BLaER1 treated with 17β-estradiol and CSF1 and Interleukin-3, amounts not matched to agents 10 nM and 100 nM (cell line): ENCODE results near the gene ADAMTS15.

ENCODE experiments used
- H3K27ac ChIP-seq, 11 experiments: shearing (Covaris generic); formaldehyde crosslinking; 2 replicates each; pipeline ENCODE4 v1.8.1; 2022
- H3K27me3 ChIP-seq, 11 experiments: shearing (Covaris generic); formaldehyde crosslinking; 2 replicates each; pipeline ENCODE4 v1.8.1; 2022
- H3K36me3 ChIP-seq, 11 experiments: shearing (Covaris generic); formaldehyde crosslinking; 2 replicates each; pipeline ENCODE4 v1.8.1; 2022
- H3K4me1 ChIP-seq, 10 experiments: shearing (Covaris generic); formaldehyde crosslinking; 2 replicates each; pipeline ENCODE4 v1.8.1; 2022
- H3K4me2 ChIP-seq, 11 experiments: shearing (Covaris generic); formaldehyde crosslinking; 2 replicates each; pipeline ENCODE4 v1.8.1; 2022
- H3K4me3 ChIP-seq, 10 experiments: shearing (Covaris generic); formaldehyde crosslinking; 2 replicates each; pipeline ENCODE4 v1.8.1; 2022
- H3K9ac ChIP-seq, 11 experiments: shearing (Covaris generic); formaldehyde crosslinking; 2 replicates each; pipeline ENCODE4 v1.8.1; 2022
- H3K9me3 ChIP-seq, 11 experiments: shearing (Covaris generic); formaldehyde crosslinking; replicated peaks in 1 of 11; 2 replicates each; pipeline ENCODE4 v1.8.1; 2022
- H4K20me1 ChIP-seq, 11 experiments: shearing (Covaris generic); formaldehyde crosslinking; 2 replicates each; pipeline ENCODE4 v1.8.1; 2022
- Cebpa-rat ChIP-seq, 11 experiments: shearing (Covaris generic); IDR thresholded peaks; 2 replicates each; pipeline ENCODE4 v1.8.1; 2022

ADAMTS15 gene

DNA sequence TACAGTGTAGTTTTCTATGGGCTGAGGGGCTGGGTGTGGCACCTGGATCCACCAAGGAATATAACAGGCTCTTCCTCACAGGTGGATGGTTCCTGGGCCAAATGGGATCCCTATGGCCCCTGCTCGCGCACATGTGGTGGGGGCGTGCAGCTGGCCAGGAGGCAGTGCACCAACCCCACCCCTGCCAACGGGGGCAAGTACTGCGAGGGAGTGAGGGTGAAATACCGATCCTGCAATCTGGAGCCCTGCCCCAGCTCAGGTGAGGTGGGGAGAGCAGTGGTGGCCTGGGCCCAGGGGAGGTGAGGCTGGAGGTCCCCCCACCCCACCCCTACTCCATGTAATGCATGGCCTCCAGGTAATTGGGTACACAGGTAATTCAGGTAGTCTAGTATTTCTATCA is 20.7 kb downstream of the ADAMTS15 start:
- no peak overlapping the region for H3K9ac ChIP-seq
- H3K36me3 ChIP-seq, result no peaks in the 10 kb centered on the region
- peaks cover 0 to 10% (median 1%) of the 10 kb centered on the region in 10 experiments; a peak in 7 of 20 replicates for H3K4me1 ChIP-seq
- H3K4me2 ChIP-seq, result no peak overlapping the region
- H3K4me3 ChIP-seq, result no peak overlapping the region
- H4K20me1 ChIP-seq, result no peaks in the 10 kb centered on the region
- no peaks in the 10 kb centered on the region for H3K9me3 ChIP-seq
- H3K27ac ChIP-seq, result no peak overlapping the region
- no peak for TF ChIP-seq Cebpa-rat (IDR thresholded peaks at IDR 0.05)
- no peaks in the 10 kb centered on the region for H3K27me3 ChIP-seq

DNA sequence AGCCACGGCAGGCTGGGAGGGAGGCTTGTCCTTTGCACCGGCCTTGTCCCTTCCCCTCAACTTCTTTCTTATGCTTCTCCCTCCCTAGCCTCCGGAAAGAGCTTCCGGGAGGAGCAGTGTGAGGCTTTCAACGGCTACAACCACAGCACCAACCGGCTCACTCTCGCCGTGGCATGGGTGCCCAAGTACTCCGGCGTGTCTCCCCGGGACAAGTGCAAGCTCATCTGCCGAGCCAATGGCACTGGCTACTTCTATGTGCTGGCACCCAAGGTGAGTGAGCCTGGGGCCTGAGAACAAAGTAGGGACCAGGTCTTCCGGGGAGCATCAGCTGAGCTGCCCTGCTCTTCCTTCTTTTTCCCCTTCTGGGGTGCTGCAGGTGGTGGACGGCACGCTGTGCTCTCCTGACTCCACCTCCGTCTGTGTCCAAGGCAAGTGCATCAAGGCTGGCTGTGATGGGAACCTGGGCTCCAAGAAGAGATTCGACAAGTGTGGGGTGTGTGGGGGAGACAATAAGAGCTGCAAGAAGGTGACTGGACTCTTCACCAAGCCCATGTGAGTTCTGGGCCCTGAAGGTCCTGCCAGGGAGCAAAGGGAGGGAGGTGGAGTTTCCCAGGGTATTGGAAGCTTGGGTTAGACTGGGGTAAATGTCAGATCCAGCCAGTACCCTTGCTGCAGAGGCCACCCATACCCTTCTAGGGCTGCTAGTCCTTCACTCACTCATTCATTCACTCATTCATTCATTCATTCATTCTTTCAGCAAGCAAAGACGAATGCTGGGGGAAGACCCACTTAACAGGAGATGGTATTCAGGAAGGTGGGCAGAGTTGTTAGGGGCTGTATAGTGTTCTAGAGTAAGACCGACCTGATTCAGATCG is 22.6 kb downstream of the ADAMTS15 start:
- Histone ChIP-seq H3K9me3 (no peaks in the 10 kb centered on the region), H3K4me1 (no peaks in the 10 kb centered on the region), H4K20me1 (no peaks in the 10 kb centered on the region), H3K36me3 (no peaks in the 10 kb centered on the region), H3K9ac (no peak overlapping the region), H3K27ac (no peak overlapping the region), H3K4me2 (no peak overlapping the region), H3K4me3 (no peak overlapping the region), H3K27me3 (no peaks in the 10 kb centered on the region)
- no peak for TF ChIP-seq Cebpa-rat (IDR thresholded peaks at IDR 0.05)

- no peaks in the 10 kb centered on the region for H3K36me3 ChIP-seq
- no peaks in the 10 kb centered on the region for H3K9me3 ChIP-seq
- no peaks in the 10 kb centered on the region for H4K20me1 ChIP-seq
- H3K27me3 ChIP-seq, result no peaks in the 10 kb centered on the region
- no peak overlapping the region for H3K27ac ChIP-seq
- TF ChIP-seq Cebpa-rat (IDR thresholded peaks at IDR 0.05), result no peak
- H3K4me2 ChIP-seq, result no peak overlapping the region
- H3K4me1 ChIP-seq, result peaks cover 0 to 4% (median 1%) of the 10 kb centered on the region in 10 experiments; a peak in 7 of 20 replicates
- H3K4me3 ChIP-seq, result no peak overlapping the region
- no peak overlapping the region for H3K9ac ChIP-seq
Observed at GRCh38 chr11:130471731-130472433, 23.4 kb downstream of the ADAMTS15 start.

DNA sequence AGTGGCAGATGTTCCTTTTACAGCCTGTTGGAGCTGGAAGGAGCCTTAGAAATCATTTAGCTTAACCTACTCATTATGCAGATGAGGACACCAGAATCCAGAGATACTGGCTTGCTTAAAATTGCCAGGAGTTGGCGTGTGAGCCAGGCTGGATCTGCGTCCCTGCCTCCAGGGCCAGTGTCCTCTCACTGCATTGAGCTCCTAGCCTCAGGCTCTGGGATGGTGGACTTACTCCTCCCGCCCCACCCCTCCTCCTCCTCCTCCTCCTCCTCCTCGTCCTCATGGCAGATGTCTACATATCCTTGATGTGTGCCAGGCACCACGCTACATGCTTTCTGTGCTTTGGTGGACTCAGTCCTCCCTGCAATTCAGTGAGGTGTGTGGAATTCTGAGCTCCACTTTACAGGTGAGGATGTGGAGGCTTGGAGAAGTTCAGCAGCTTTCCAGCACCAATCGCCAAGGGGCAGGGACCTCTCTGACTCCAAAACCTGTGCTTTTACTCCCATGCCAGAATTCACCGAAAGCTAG is 24.1 kb downstream of the ADAMTS15 start:
- Histone ChIP-seq H3K9ac (no peak overlapping the region), H3K4me3 (no peak overlapping the region), H3K9me3 (no peaks in the 10 kb centered on the region), H3K36me3 (no peaks in the 10 kb centered on the region), H3K27ac (no peak overlapping the region), H3K4me2 (no peak overlapping the region), H3K27me3 (no peaks in the 10 kb centered on the region), H4K20me1 (no peaks in the 10 kb centered on the region), H3K4me1 (peaks cover 0 to 6% (median 5%) of the 10 kb centered on the region in 10 experiments; a peak in 11 of 20 replicates)
- no peak for TF ChIP-seq Cebpa-rat (IDR thresholded peaks at IDR 0.05)

DNA sequence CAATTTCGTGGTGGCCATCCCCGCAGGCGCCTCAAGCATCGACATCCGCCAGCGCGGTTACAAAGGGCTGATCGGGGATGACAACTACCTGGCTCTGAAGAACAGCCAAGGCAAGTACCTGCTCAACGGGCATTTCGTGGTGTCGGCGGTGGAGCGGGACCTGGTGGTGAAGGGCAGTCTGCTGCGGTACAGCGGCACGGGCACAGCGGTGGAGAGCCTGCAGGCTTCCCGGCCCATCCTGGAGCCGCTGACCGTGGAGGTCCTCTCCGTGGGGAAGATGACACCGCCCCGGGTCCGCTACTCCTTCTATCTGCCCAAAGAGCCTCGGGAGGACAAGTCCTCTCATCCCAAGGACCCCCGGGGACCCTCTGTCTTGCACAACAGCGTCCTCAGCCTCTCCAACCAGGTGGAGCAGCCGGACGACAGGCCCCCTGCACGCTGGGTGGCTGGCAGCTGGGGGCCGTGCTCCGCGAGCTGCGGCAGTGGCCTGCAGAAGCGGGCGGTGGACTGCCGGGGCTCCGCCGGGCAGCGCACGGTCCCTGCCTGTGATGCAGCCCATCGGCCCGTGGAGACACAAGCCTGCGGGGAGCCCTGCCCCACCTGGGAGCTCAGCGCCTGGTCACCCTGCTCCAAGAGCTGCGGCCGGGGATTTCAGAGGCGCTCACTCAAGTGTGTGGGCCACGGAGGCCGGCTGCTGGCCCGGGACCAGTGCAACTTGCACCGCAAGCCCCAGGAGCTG is 24.8 kb downstream of the ADAMTS15 start:
- Histone ChIP-seq H4K20me1 (no peaks in the 10 kb centered on the region), H3K4me1 (peaks cover 0 to 14% (median 8%) of the 10 kb centered on the region in 10 experiments; a peak in 13 of 20 replicates), H3K4me2 (no peak overlapping the region), H3K9me3 (no peaks in the 10 kb centered on the region), H3K9ac (no peak overlapping the region), H3K36me3 (no peaks in the 10 kb centered on the region), H3K4me3 (no peak overlapping the region), H3K27me3 (no peaks in the 10 kb centered on the region), H3K27ac (no peak overlapping the region)
- no peak for TF ChIP-seq Cebpa-rat (IDR thresholded peaks at IDR 0.05)

DNA sequence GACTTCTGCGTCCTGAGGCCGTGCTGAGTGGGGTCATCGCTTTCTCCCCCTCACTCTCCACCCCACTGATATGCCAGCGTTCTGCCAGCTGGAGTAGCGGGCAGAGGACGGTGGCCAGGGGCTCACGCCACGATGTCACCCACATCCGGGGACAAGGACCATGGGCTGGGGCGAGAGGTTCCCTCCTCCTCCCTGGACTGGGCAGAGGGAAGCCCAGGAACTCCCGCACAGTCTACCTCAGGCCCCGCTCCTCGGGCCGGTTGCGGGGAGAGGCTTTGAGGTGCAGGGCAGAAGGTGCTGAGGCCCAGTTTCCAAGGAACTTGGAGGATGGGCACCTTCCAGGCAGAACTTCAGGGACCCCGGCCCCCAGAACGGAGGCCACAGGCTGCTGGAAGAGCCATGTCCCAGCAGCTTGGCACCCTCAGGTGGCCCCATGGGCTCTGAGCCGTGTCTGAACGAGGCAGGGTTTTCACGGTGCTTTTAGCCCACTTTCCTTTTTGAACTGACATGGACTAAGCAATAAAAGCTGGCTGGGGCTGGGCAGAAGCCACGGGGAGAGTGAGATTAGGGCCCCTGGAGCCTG is 25.4 kb downstream of the ADAMTS15 start:
- no peak overlapping the region for H3K4me2 ChIP-seq
- H3K9ac ChIP-seq, result no peak overlapping the region
- H3K36me3 ChIP-seq, result no peaks in the 10 kb centered on the region
- no peak overlapping the region for H3K4me3 ChIP-seq
- no peaks in the 10 kb centered on the region for H3K9me3 ChIP-seq
- no peaks in the 10 kb centered on the region for H3K27me3 ChIP-seq
- H3K4me1 ChIP-seq, result peaks cover 0 to 19% (median 10%) of the 10 kb centered on the region in 10 experiments; a peak in 13 of 20 replicates
- no peaks in the 10 kb centered on the region for H4K20me1 ChIP-seq
- no peak for TF ChIP-seq Cebpa-rat (IDR thresholded peaks at IDR 0.05)
- no peak overlapping the region for H3K27ac ChIP-seq

DNA sequence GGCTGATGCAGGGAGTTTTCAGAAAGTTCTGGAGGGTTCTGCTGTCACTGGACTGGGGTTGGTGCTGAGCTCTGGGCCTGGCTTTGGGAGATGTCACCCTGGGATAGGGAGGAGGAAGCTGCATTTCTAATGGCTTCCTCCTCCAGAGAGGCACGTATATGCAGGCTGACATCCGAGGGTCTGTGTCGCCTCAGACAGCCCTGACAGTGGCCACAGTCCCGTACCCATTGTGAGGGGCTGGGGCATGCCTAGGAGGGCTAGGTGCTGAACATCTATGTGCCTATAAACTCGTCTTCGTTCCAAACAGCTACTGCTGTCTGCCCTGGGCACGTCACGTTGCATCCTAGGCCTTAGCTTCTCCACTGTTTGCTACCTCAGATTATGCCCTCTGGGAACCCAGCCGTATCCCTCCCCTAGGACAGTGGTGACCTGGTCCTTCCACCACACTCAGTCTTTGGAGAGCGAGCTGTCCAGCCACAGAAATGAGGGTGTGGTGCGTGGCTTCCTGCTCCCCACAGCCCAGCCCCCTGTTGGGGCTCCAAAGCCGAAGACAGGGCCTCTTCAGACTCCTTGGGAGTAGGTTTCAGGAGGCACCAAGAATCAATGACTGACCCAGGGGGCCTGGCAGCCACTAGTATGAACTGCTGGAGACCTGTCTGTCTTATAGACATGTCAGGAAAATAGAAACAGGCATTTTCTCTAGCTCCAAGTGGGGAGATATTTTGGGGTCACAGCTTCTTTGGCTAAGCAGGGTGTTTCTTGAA is 26.4 kb downstream of the ADAMTS15 start:
- Histone ChIP-seq H3K9ac (no peak overlapping the region), H3K4me3 (no peak overlapping the region), H3K27ac (no peak overlapping the region), H3K9me3 (no peaks in the 10 kb centered on the region), H3K36me3 (no peaks in the 10 kb centered on the region), H3K4me1 (peaks cover 0 to 20% (median 10%) of the 10 kb centered on the region in 10 experiments; a peak in 13 of 20 replicates), H3K4me2 (no peak overlapping the region), H3K27me3 (no peaks in the 10 kb centered on the region), H4K20me1 (no peaks in the 10 kb centered on the region)
- TF ChIP-seq Cebpa-rat (IDR thresholded peaks at IDR 0.05), result no peak

DNA sequence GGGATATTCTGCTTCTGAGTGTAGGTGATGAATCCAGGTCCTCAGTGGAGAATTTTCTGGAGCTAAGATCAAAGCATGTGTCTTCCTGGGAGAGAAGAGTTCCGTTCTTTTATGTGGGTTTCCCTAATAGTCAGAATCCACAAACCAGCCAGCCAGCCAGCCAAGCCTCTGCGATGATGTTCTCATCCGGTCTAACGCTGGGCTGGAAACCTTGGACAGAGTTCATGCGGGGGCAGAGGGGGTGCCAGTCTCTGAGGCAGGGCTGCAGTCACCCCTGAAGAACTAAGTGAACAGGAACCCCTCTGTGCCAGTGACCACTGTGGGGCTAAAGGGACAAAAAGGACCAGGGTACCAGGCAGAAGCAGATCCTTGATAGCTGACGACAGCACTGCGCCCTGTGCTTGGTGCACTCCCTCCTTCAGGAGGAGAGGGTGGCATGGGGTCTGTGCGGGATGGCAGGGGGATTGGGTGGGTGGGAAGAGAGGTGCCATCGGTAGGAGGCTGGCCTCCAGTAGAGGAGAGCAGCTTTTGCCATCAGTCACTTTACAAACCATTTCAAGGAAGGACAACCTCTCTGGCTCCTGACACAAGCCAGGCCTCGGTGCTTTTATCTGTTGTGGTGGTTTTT is 27.1 kb downstream of the ADAMTS15 start:
- Histone ChIP-seq H3K4me3 (no peak overlapping the region), H3K36me3 (no peaks in the 10 kb centered on the region), H3K9ac (no peak overlapping the region), H3K4me1 (peaks cover 0 to 27% (median 11%) of the 10 kb centered on the region in 10 experiments; a peak in 14 of 20 replicates), H3K27ac (no peak overlapping the region), H4K20me1 (no peaks in the 10 kb centered on the region), H3K9me3 (no peaks in the 10 kb centered on the region), H3K4me2 (no peak overlapping the region), H3K27me3 (no peaks in the 10 kb centered on the region)
- no peak for TF ChIP-seq Cebpa-rat (IDR thresholded peaks at IDR 0.05)
